Measurements from ENCODE around the gene ZNF354C. TPM values are rescaled to one million over a fixed set of nuclear protein-coding genes. Genes with fewer than 3 reads are reported as not detected.

The ZNF354C gene
- total and polyA plus RNA-seq, 10 of the 15 experiments (the other 5 are each of a cell fraction or from before 2014, with no cell fraction given), result 0.01 to 0.03 (median 0.02) TPM; not detected in 7

- no peaks in the 10 kb centered on the region for H3K27me3 ChIP-seq (replicated peaks in 1 of 2; ENCODE audit: control insufficient read depth in 2 of 2, insufficient read depth in 2 of 2, low read length in 1 of 2)
- no peak overlapping the region for H3K27ac ChIP-seq (ENCODE audit: control insufficient read depth, insufficient read depth)
- no peaks in the 10 kb centered on the region for H4K20me1 ChIP-seq (ENCODE audit: control insufficient read depth, insufficient read depth)
- H3K4me3 ChIP-seq, result no peak overlapping the region
- no peaks in the 10 kb centered on the region; the same call in 1 of the 3 replicates for H3K9me3 ChIP-seq (replicated peaks; ENCODE audit: control insufficient read depth, insufficient read depth, low read length)
- BruUV-seq (replicated peaks), result no TSS peak
- in situ Hi-C loops (cut with MboI) (no loop called here), intact Hi-C loops (cut with micrococcal nuclease; ENCODE audit: unreplicated experiment) (no loop called here)
- FAIRE-seq (no peak), ATAC-seq (no peak), DNase-seq (ENCODE audit: low read depth, low spot score) (no peak)
- RAD21 ChIA-PET (ENCODE audit: unreplicated experiment), result no interaction called here
- H3K9ac ChIP-seq (ENCODE audit: control insufficient read depth, insufficient read depth, low read length), result no peak overlapping the region
- H3K36me3 ChIP-seq (ENCODE audit: control insufficient read depth in 2 of 2, insufficient read depth in 2 of 2, low read length in 1 of 2), result no peaks in the 10 kb centered on the region
- SMC1A ChIA-PET (ENCODE audit: uncharacterized antibody, unreplicated experiment), result no interaction called here
- H3K79me2 ChIP-seq (ENCODE audit: control insufficient read depth, insufficient read depth, low read length), result no peaks in the 10 kb centered on the region
- WGBS (ENCODE audit: insufficient coverage, insufficient replicate concordance, low lambda C conversion rate, missing lambda C conversion rate), result 37% methylated on average over 7 of the region's 7 CpGs
- no peak overlapping the region for H3K4me2 ChIP-seq (ENCODE audit: control insufficient read depth, insufficient read depth)
- H3K4me1 ChIP-seq (ENCODE audit: control insufficient read depth, insufficient read depth, low read length), result no peaks in the 10 kb centered on the region
- H2AFZ ChIP-seq (ENCODE audit: control insufficient read depth, low read depth, low read length), result no peak overlapping the region
- CTCF ChIA-PET, result no interaction called here
- POLR2A ChIA-PET, result no interaction called here
- no peak for TF ChIP-seq CBX5 (IDR thresholded peaks at IDR 0.05; ENCODE audit: low read depth)
- no peak for TF ChIP-seq TAF1 (IDR thresholded peaks at IDR 0.05; ENCODE audit: borderline replicate concordance, low read depth, low read length)
- no peak for TF ChIP-seq MYC (IDR thresholded peaks at IDR 0.05; ENCODE audit: insufficient read depth, insufficient read length, insufficient replicate concordance, low read length, severe bottlenecking)
- TF ChIP-seq TCF3 (IDR thresholded peaks at IDR 0.05; ENCODE audit: borderline replicate concordance, insufficient read depth, low read depth, low read length), result no peak
- TF ChIP-seq MXI1 (IDR thresholded peaks at IDR 0.05; ENCODE audit: low read depth, low read length), result no peak
- TF ChIP-seq, protein P1, sequence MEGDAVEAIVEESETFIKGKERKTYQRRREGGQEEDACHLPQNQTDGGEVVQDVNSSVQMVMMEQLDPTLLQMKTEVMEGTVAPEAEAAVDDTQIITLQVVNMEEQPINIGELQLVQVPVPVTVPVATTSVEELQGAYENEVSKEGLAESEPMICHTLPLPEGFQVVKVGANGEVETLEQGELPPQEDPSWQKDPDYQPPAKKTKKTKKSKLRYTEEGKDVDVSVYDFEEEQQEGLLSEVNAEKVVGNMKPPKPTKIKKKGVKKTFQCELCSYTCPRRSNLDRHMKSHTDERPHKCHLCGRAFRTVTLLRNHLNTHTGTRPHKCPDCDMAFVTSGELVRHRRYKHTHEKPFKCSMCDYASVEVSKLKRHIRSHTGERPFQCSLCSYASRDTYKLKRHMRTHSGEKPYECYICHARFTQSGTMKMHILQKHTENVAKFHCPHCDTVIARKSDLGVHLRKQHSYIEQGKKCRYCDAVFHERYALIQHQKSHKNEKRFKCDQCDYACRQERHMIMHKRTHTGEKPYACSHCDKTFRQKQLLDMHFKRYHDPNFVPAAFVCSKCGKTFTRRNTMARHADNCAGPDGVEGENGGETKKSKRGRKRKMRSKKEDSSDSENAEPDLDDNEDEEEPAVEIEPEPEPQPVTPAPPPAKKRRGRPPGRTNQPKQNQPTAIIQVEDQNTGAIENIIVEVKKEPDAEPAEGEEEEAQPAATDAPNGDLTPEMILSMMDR (IDR thresholded peaks at IDR 0.05 in 2 of 3, conservative IDR thresholded peaks at IDR 0.05 in 1 of 3; ENCODE audit: control insufficient read depth in 2 of 3, extremely low read depth in 1 of 3, insufficient read depth in 1 of 3, low read depth in 3 of 3, low read length in 3 of 3), result no peak
- no peak for TF ChIP-seq FOS (IDR thresholded peaks at IDR 0.05; ENCODE audit: borderline replicate concordance, extremely low read depth, insufficient read length)
- TF ChIP-seq MTA2 (IDR thresholded peaks at IDR 0.05; ENCODE audit: low read depth), result no peak
- no peak for TF ChIP-seq CHD2 (IDR thresholded peaks at IDR 0.05; ENCODE audit: borderline replicate concordance, low read depth, low read length)
- TF ChIP-seq BRCA1 (IDR thresholded peaks at IDR 0.05; ENCODE audit: low read depth, low read length), result no peak
- TF ChIP-seq RFX5 (IDR thresholded peaks at IDR 0.05; ENCODE audit: low read depth, low read length), result no peak
- TF ChIP-seq SIX5 (IDR thresholded peaks at IDR 0.05; ENCODE audit: low read depth, low read length, severe bottlenecking), result no peak
- no peak for TF ChIP-seq BHLHE40 (IDR thresholded peaks at IDR 0.05; ENCODE audit: borderline replicate concordance in 1 of 2, low read depth in 2 of 2, low read length in 1 of 2)
- TF ChIP-seq EP300 (IDR thresholded peaks at IDR 0.05; ENCODE audit: borderline replicate concordance in 1 of 2, control insufficient read depth in 1 of 2, low read depth in 2 of 2, low read length in 2 of 2), result no peak
- no peak for TF ChIP-seq ASH2L (IDR thresholded peaks at IDR 0.05; ENCODE audit: borderline replicate concordance, low read depth)
- TF ChIP-seq BACH1 (IDR thresholded peaks at IDR 0.05; ENCODE audit: borderline replicate concordance), result no peak
- no peak for TF ChIP-seq IKZF1 (conservative IDR thresholded peaks at IDR 0.05)
- TF ChIP-seq, protein P2, sequence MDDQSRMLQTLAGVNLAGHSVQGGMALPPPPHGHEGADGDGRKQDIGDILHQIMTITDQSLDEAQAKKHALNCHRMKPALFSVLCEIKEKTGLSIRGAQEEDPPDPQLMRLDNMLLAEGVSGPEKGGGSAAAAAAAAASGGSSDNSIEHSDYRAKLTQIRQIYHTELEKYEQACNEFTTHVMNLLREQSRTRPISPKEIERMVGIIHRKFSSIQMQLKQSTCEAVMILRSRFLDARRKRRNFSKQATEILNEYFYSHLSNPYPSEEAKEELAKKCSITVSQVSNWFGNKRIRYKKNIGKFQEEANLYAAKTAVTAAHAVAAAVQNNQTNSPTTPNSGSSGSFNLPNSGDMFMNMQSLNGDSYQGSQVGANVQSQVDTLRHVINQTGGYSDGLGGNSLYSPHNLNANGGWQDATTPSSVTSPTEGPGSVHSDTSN (IDR thresholded peaks at IDR 0.05; ENCODE audit: insufficient replicate concordance, low read depth, low read length), result no peak
- no peak for TF ChIP-seq NRF1 (conservative IDR thresholded peaks at IDR 0.05; ENCODE audit: low read depth, low read length)
These were observed 27.1 kb upstream of the ZNF354C start for GRCh38 chr5:179033004-179033580.
